A549 (cell line): ENCODE data around the gene MBD2.

Source experiments
- CEBPB ChIP-seq, 2 experiments: fragments of >200 bp in 1 of 2; sonication (Bioruptor Twin) in 1 of 2; formaldehyde crosslinking in 1 of 2; IDR thresholded peaks; 2 replicates each; pipeline ENCODE4 v1.6.1; 2012 to 2016
- CTCF ChIP-seq: fragments of >200 bp; sonication (Bioruptor Twin); formaldehyde crosslinking; IDR thresholded peaks from 3 replicates; pipeline ENCODE4 v1.5.1; 2016
- KDM1A ChIP-seq: fragments of 200-600 bp; sonication (generic); IDR thresholded peaks from 2 replicates; pipeline ENCODE4 v1.6.1; 2016; ENCODE audit warnings: low read depth, mild to moderate bottlenecking
- POLR2A ChIP-seq: IDR thresholded peaks from 2 replicates; pipeline ENCODE4 v1.6.1; 2012; ENCODE audit warnings: mild to moderate bottlenecking, low read length

GRCh38 chr18:54135216-54135615, 89.3 kb downstream of the MBD2 start:
- TF ChIP-seq CTCF (no peak), CEBPB (IDR thresholded peaks at IDR 0.05) (no peak), POLR2A (no peak), KDM1A (no peak)
